ENCODE data around the gene KRTAP10-4.

- TF ChIP-seq GATA2 (IDR thresholded peaks at IDR 0.05; ENCODE audit: low read depth, low read length) = no peak
- TF ChIP-seq GATA3 (IDR thresholded peaks at IDR 0.05; ENCODE audit: low read depth, low read length) = no peak
Observed at GRCh38 chr21:44528634-44528995, 44.9 kb upstream of the KRTAP10-4 start.

Measured in SH-SY5Y (cell line).